Right lobe of liver (tissue), 4 donors: ENCODE results near the gene TBC1D8.

Source experiments
- POLR2A ChIP-seq: fragments of 450-650 bp; IDR thresholded peaks from one replicate; pipeline ENCODE4 v1.6.1; 2017; ENCODE audit warnings: antibody characterized with exemption, mild to moderate bottlenecking
- TF ChIP-seq, protein P1 (sequence below), 4 donors: fragments of 200-600 bp in 3 of 4; fragments of 450-650 bp in 1 of 4; IDR thresholded peaks; one replicate each; pipeline versions ENCODE4 v1.5.1 to v1.8.0; 2016 to 2022; ENCODE audit warnings: antibody characterized with exemption in 4 of 4, mild to moderate bottlenecking in 2 of 4
- donor health status: DM: no; HTN: no; CAD: no.
- donor health status: DM: no; HTN: no; CAD: no.
- donor health status: DM: no; HTN: yes; CAD: no.

DNA sequence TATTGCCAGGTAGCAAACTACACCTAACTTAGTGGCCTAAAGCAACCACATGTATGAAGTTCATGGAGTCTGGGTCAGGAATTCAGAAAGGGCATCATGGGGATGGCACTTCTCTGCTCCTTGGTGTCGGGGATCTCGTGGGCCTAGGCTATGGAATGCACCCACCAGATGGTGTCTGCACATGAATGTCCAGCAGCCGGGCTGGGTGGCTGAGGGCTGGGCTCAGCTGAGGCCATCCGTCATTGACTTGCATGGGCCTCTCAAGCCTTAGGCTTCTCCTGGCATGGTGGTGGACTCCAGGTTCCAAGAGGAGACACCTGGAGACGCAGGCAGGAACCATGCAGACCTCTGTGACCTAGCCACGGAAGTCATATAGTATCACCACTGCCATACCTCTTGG, 175.1 kb downstream of the TBC1D8 start:
- TF ChIP-seq, protein P1, sequence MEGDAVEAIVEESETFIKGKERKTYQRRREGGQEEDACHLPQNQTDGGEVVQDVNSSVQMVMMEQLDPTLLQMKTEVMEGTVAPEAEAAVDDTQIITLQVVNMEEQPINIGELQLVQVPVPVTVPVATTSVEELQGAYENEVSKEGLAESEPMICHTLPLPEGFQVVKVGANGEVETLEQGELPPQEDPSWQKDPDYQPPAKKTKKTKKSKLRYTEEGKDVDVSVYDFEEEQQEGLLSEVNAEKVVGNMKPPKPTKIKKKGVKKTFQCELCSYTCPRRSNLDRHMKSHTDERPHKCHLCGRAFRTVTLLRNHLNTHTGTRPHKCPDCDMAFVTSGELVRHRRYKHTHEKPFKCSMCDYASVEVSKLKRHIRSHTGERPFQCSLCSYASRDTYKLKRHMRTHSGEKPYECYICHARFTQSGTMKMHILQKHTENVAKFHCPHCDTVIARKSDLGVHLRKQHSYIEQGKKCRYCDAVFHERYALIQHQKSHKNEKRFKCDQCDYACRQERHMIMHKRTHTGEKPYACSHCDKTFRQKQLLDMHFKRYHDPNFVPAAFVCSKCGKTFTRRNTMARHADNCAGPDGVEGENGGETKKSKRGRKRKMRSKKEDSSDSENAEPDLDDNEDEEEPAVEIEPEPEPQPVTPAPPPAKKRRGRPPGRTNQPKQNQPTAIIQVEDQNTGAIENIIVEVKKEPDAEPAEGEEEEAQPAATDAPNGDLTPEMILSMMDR (IDR thresholded peaks at IDR 0.05): no peak
- TF ChIP-seq POLR2A: no peak
